NT2/D1 (cell line): ENCODE data around the gene ZNF500.

Experiments
- DNase-seq: peaks from one replicate; pipeline ENCODE4 v3.0.0-alpha.2; 2011; ENCODE audit warnings: low read depth, low spot score
- H3K27me3 ChIP-seq: 2 replicates; pipeline ENCODE4 v1.6.0; 2011; ENCODE audit warnings: mild to moderate bottlenecking; ENCODE audit not compliant: insufficient read length, insufficient read depth
- H3K36me3 ChIP-seq: 2 replicates; pipeline ENCODE4 v1.6.1; 2011; ENCODE audit warnings: mild to moderate bottlenecking, low read length, mixed read lengths; ENCODE audit not compliant: insufficient read depth, insufficient read length
- H3K4me1 ChIP-seq: 2 replicates; pipeline ENCODE4 v1.5.1; 2011; ENCODE audit not compliant: insufficient read depth, insufficient read length
- H3K4me3 ChIP-seq: 2 replicates; pipeline ENCODE4 v1.5.1; 2011; ENCODE audit warnings: low read depth; ENCODE audit not compliant: insufficient read length
- H3K9ac ChIP-seq: 2 replicates; pipeline ENCODE4 v1.6.0; 2011; ENCODE audit warnings: low read depth; ENCODE audit not compliant: insufficient read length
- H3K9me3 ChIP-seq: 2 replicates; pipeline ENCODE4 v1.5.1; 2011; ENCODE audit warnings: mild to moderate bottlenecking, low read length; ENCODE audit not compliant: insufficient read depth
- SUZ12 ChIP-seq: IDR thresholded peaks from 2 replicates; pipeline ENCODE4 v1.6.1; 2011; ENCODE audit not compliant: insufficient read length, insufficient read depth; ENCODE audit errors: extremely low read depth
- YY1 ChIP-seq: IDR thresholded peaks from 2 replicates; pipeline ENCODE4 v1.6.1; 2011; ENCODE audit not compliant: insufficient read length, insufficient read depth
- ZNF274 ChIP-seq: IDR thresholded peaks from 2 replicates; pipeline ENCODE4 v1.6.1; 2011; ENCODE audit warnings: mild to moderate bottlenecking, low read depth, low read length

ZNF500 gene

DNA sequence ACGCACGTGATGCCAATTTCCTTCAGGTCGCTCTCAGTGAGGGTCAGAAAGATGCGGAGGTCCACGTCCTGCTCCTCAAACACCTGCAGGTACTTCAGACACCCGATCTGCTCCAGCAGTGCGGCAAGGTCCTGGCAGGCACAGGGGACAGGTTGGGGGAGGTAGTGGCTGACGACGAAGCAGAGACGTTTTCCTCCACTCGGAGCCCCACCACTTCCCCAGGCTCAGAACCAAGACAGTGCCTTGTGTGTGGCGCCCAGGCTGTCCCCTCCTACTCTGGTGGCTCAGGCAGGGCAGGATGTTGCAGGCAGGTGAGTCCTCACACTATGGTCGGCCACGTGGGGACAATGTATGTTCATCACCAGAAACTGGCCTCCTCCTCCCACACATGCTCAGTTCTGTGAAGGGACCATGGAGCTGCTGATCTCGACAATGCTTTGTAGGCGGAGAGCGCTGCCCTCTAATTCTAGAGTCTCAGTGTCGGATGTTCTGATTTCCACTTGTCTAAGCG lies 67.9 kb downstream of the ZNF500 start:
- TF ChIP-seq YY1, result no peak
- TF ChIP-seq ZNF274, result no peak
- no peak for TF ChIP-seq SUZ12

DNA sequence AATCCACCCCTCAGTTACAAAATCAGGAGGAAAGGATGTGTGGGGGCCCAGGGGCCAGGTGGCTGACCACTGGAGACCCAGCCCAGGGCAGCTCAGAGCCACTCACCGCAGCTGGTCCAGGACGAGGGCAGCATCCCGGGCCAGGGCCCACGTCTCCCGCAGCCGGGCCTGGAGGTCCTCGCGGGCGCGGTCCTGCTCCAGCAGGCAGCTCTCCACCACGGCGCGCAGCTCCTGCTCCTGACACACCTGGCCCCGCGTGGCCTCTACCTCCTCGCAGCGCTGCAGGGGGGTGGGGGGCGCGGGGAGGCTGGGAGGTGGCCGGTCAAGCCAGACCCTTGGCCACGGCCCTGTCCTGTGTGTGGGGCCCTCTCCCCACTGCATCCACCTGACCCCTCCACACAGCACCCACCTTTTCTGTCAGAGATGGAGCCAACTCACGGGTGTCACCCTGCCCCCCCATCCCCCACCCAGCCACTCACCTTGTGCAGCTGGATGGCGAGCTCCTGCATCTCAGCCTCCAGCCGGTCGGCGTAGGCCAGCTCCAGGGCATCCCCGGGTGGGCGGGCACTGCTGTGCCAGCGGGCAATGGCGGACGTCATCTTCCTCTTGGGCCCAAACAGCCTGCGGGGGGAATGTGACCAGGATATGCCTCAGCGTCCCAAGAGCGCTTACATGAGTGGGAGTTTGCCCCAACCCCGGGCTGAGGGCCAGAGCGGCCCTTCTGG lies 68.5 kb downstream of the ZNF500 start:
- Histone ChIP-seq H3K9ac (no peak overlapping the region), H3K4me3 (no peak overlapping the region), H3K9me3 (no peaks in the 10 kb centered on the region), H3K27me3 (no peaks in the 10 kb centered on the region), H3K4me1 (peaks cover 15% of the 10 kb centered on the region), H3K36me3 (peaks cover 83% of the 10 kb centered on the region)
- DNase-seq, result no peak
- TF ChIP-seq ZNF274, result no peak
- no peak for TF ChIP-seq YY1
- no peak for TF ChIP-seq SUZ12

More for the DNA sequence above, 67.9 kb downstream of the ZNF500 start:
- Histone ChIP-seq H3K9me3 (no peaks in the 10 kb centered on the region), H3K4me3 (no peak overlapping the region), H3K9ac (peak overlapping the region; percentile 4), H3K36me3 (peaks cover 89% of the 10 kb centered on the region), H3K27me3 (no peaks in the 10 kb centered on the region), H3K4me1 (peaks cover 15% of the 10 kb centered on the region)
- DNase-seq, result no peak
